ENCODE results near the gene OR10A4.
"Not testable (repeated sequence)": the region's sequence is repeated elsewhere in the genome, so short reads cannot be mapped to it uniquely, and the experiment has no call there.

OR10A4 gene

GRCh38 chr11:6900327-6900999, 24.0 kb downstream of the OR10A4 start:
- DNase-seq, result peak; percentile 10

- not testable (repeated sequence) for DNase-seq
Measured at GRCh38 chr11:6904804-6905203, 28.4 kb downstream of the OR10A4 start.

GRCh38 chr11:6911378-6911777, 35.0 kb downstream of the OR10A4 start:
- DNase-seq, result no peak

DNA sequence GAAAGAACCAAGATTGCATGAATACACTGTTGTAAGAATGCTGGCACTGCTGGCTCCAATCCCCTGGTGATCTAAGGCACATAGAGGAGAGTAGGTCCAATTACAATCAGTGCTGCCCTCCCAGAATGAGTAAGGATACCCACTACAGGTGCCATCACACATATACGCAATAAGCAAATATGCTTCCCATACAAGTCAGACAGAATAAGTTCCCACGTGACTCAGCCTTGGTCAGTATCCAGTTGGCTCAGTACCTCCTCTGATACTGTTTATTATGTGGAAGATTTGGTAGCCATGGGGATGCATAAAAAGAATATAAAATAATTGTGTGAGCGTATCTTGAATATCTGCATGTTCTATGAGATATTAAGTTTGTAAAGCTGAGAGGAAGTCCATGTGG, 35.5 kb downstream of the OR10A4 start:
- no peak for DNase-seq

DNA sequence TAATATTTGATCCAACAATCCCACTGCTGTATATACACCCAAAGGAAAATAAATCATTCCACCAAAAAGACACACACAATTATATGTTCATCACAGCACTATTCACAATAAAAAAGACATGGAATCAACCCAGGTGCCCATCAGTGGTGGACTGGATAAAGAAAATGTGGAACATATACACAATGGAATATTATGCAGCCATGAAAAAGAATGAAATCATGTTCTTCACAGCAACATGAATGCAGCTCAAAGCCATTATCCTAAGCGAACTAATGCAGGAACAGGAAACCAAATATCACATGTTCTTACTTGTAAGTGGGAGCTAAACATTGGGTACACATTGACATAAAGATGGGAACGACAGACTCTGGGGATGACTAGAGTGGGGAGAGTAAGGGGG, 43.3 kb downstream of the OR10A4 start:
- no peak for DNase-seq

DNA sequence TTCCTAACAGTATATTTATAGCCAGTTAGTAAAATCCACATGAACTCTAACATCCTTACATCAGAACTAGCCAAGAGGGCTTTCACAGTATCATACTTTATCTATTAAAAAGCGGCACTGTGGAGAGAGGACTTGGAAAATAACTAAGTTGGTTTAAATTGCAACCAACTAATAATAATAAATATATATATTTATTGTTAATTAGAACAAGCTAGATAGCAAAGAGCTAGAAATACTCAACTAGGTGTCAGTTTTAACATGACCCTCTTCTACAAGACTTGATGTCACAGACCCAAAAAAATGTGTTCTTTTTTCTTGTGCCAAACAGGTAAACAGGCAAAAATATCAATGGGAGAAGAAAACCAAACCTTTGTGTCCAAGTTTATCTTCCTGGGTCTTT, 44.3 kb downstream of the OR10A4 start, which contains the start of gene OR2D3:
Gene OR2D3, plus strand, starts transcription at position 301 of the 400 bp plus-strand sequence. Its CDS starts 0 bp downstream, at position 301.
- no peak for DNase-seq

- no peak for DNase-seq
Measured at GRCh38 chr11:6925007-6925577, 48.7 kb downstream of the OR10A4 start.

DNA sequence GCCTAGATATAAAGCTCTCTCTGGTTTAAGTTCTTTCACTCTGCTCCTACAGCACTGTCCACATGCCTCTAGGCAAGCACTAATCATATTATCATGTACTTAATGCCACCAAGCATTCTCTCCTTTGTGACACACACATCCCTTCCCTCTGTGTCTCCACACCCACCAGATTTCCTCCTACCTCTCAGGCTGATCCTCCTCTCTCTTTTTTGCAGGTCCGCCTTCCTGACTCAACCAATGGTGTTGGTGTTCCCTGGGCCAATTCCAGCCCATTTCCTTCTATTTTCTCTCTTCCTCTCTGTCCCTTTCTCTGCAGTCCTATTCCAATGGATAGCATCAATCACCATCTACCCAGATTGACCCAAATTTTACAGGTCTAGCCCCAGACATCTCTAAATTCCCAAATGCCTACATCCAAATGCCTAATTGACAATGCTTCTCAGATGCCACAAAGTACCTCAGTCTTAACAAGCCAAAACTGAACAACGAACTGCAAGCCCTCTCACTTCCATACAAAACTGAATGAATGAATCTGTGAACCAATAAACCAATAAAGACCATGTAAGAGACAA, 49.3 kb downstream of the OR10A4 start:
- peak; percentile 41 for DNase-seq

DNA sequence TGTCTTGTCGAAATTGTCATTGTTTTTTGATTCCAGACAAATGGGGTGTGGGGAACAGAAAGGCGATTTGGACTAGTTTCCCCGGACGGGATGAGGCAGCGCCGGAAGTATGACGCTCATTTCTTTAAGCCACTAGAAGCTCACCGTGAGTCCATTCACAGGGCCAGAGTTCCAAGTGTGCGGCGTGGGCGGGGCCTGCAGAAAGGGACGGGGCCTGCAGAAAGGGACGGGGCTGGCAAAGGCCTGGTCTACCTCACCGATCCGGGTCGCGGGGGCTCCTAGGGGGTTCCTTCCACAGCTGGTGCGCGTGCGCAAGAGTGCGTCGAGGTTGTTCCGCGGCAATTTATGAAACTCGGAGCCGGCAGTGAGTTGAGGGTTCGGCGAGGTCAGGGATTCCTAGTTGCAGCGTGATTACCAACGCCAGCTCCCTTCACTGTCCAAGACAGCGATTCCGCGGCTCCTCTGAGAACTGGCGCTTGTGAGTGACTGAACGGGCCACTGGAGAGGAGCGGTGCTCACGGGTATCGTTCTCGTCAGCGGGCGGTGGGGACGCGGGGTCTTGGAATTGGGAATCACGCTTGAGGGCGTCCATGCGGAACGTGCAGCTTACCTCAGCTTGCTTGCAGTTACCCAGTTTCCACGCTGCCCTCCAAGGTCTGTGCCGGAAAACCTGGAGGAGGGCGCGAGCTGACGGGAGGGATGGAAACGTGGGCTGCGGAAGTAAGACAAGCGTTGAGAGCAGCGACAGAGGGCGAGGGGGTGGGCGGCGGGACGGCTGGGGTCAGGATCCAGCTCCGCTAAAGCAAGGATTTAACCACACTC, 50.0 kb downstream of the OR10A4 start, which contains the start of gene ZNF215:
Gene ZNF215, plus strand, starts transcription at position 219 of the 822 bp plus-strand sequence. CDS start 5,847 bp downstream, outside the sequence.
- peak; percentile 94 for DNase-seq

- peak; percentile 20 for DNase-seq
Measured at GRCh38 chr11:6927030-6927617, 50.7 kb downstream of the OR10A4 start.
